Muscle of arm (tissue), 14 donors: ENCODE data around the gene WAC. TPM values are rescaled to one million over a fixed set of nuclear protein-coding genes. Genes with fewer than 3 reads are reported as not detected.
"Not testable (repeated sequence)": the region's sequence is repeated elsewhere in the genome, so short reads cannot be mapped to it uniquely, and the experiment has no call there.

Experiments used
- DNase-seq: peaks from one replicate; pipeline ENCODE4 v3.0.0-alpha.2; 2013
- long read RNA-seq, 11 donors: transcript quantifications; one replicate each; lab custom pipeline, GENCODE V29; 2026
- polyA plus RNA-seq, 12 donors: library from polyadenylated mRNA; unstranded; fragments of 120-200 nt; gene quantifications; one replicate each; pipeline ENCODE4 v1.2.1, GENCODE V29; 2013; ENCODE audit not compliant: insufficient read length in 12 of 12

The WAC gene
- polyA plus RNA-seq, result 100 to 1,000 TPM in 5 of 12 donors, 10 to 100 TPM in 6, not detected in 1; 79.8 to 180 (median 99.2) TPM
- long read RNA-seq, donor 1, partial matches to known transcripts, result 35 of 56 reads
- long read RNA-seq, donor 1, other reads (novel, unspliced or antisense), result 16 of 56 reads
- long read RNA-seq, donor 2, full-length matches to known transcripts, result 5 of 30 reads
- long read RNA-seq, donor 2, partial matches to known transcripts, result 25 of 30 reads
- long read RNA-seq, donor 2, other reads (novel, unspliced or antisense), result 0 of 30 reads
- long read RNA-seq, donor 3, partial matches to known transcripts, result 0 of 2 reads
- long read RNA-seq, donor 3, other reads (novel, unspliced or antisense), result 0 of 2 reads
- long read RNA-seq, donor 4, partial matches to known transcripts, result 0 of 2 reads
- long read RNA-seq, donor 4, other reads (novel, unspliced or antisense), result 0 of 2 reads
- long read RNA-seq, donor 5, result 0 reads
- long read RNA-seq, donor 6, partial matches to known transcripts, result 21 of 24 reads
- long read RNA-seq, donor 6, other reads (novel, unspliced or antisense), result 0 of 24 reads
- long read RNA-seq, donor 7, partial matches to known transcripts, result 18 of 20 reads
- long read RNA-seq, donor 7, other reads (novel, unspliced or antisense), result 0 of 20 reads
- long read RNA-seq, donor 8, full-length matches to known transcripts, result 4 of 21 reads
- long read RNA-seq, donor 8, partial matches to known transcripts, result 17 of 21 reads
- long read RNA-seq, donor 8, other reads (novel, unspliced or antisense), result 0 of 21 reads
- long read RNA-seq, donor 9, full-length matches to known transcripts, result 4 of 39 reads
- long read RNA-seq, donor 9, partial matches to known transcripts, result 35 of 39 reads
- long read RNA-seq, donor 9, other reads (novel, unspliced or antisense), result 0 of 39 reads
- long read RNA-seq, donor 10, partial matches to known transcripts, result 21 of 32 reads
- long read RNA-seq, donor 10, other reads (novel, unspliced or antisense), result 7 of 32 reads
- long read RNA-seq, donor 11, full-length matches to known transcripts, result 5 of 5 reads
- long read RNA-seq, donor 11, partial matches to known transcripts, result 0 of 5 reads
- long read RNA-seq, donor 11, other reads (novel, unspliced or antisense), result 0 of 5 reads

GRCh38 chr10:28532337-28533185 is at the start of gene WAC:
WAC (plus strand) TSS chr10:28533118; CDS start chr10:28533580, 462 bp downstream.
- DNase-seq, result peak; percentile 96

GRCh38 chr10:28489206-28489605 is 43.7 kb upstream of the WAC start:
- no peak for DNase-seq

GRCh38 chr10:28490256-28490865 is 42.6 kb upstream of the WAC start:
- not testable (repeated sequence) for DNase-seq

- DNase-seq, result no peak
Measured at GRCh38 chr10:28492116-28492920, 40.6 kb upstream of the WAC start.

- no peak for DNase-seq
Measured at GRCh38 chr10:28494420-28494819, 38.5 kb upstream of the WAC start.

GRCh38 chr10:28495084-28495483 is 37.8 kb upstream of the WAC start:
- DNase-seq, result no peak

- no peak for DNase-seq
Measured at GRCh38 chr10:28496017-28496416, 36.9 kb upstream of the WAC start.

GRCh38 chr10:28496481-28496961 is 36.4 kb upstream of the WAC start:
- DNase-seq, result no peak

- no peak for DNase-seq
Measured at GRCh38 chr10:28497313-28498126, 35.4 kb upstream of the WAC start.

GRCh38 chr10:28500203-28500602 is 32.7 kb upstream of the WAC start:
- DNase-seq, result not testable (repeated sequence)

- peak; percentile 10 for DNase-seq
Measured at GRCh38 chr10:28503114-28503513, 29.8 kb upstream of the WAC start.

- DNase-seq, result no peak
Measured at GRCh38 chr10:28505359-28505959, 27.5 kb upstream of the WAC start.

- DNase-seq, result no peak
Measured at GRCh38 chr10:28508304-28508925, 24.5 kb upstream of the WAC start.

- no peak for DNase-seq
Measured at GRCh38 chr10:28509286-28509685, 23.6 kb upstream of the WAC start.

- no peak for DNase-seq
Measured at GRCh38 chr10:28514648-28515047, 18.3 kb upstream of the WAC start.

GRCh38 chr10:28520346-28520745 is 12.6 kb upstream of the WAC start:
- no peak for DNase-seq

- DNase-seq, result not testable (repeated sequence)
Measured at GRCh38 chr10:28520828-28521227, 12.1 kb upstream of the WAC start.

GRCh38 chr10:28521961-28522360 is 11.0 kb upstream of the WAC start:
- DNase-seq, result not testable (repeated sequence)
